HepG2 (cell line): ENCODE measurements around the gene S100A10. TPM values are rescaled to one million over a fixed set of nuclear protein-coding genes. Genes with fewer than 3 reads are reported as not detected.
A peak's percentile ranks its signal among the peaks of the same experiment; 100 is the strongest.

Experiments
- ATAC-seq: fragments of 200-7000 bp; cut with Tn5 transposase; 3 replicates; pipeline ENCODE4 v1.9.1; 2020; ENCODE audit warnings: mild to moderate bottlenecking, moderate library complexity
- BruUV-seq: library from RNA; stranded (reverse); fragments of 400-500 nt; replicated peaks from 2 replicates; lab custom pipeline; 2021; lab: Mats Ljungman, UMichigan
- CTCF ChIA-PET: fragments of 300-600 bp; formaldehyde crosslinking; extraction: SDS; loops from one replicate; lab custom pipeline; 2021; ENCODE audit warnings: low total read pairs, inconsistent platforms, low intra/inter-chr PET ratio; lab: Yijun Ruan, JAX
- POLR2A ChIA-PET: fragments of 350-600 bp; sonication (Branson Sonifier 250); formaldehyde crosslinking; loops from one replicate; lab custom pipeline; 2020; ENCODE audit warnings: antibody characterized with exemption, inconsistent platforms; lab: Yijun Ruan, JAX
- DNase-seq: peaks from one replicate; pipeline ENCODE4 v3.0.0-alpha.2; 2015; ENCODE audit warnings: low spot score
- FAIRE-seq: peaks from 3 replicates; lab custom pipeline; 2011; peaks lifted over from hg19 to GRCh38; lab: Jason Lieb, UNC
- H2AFZ ChIP-seq: one replicate; pipeline ENCODE4 v1.6.1; 2011; ENCODE audit warnings: low read length, inconsistent platforms
- H3K27ac ChIP-seq: fragments of 300-600 bp; 3 replicates; pipeline ENCODE4 v1.8.0; 2011; ENCODE audit warnings: mixed run types, mild to moderate bottlenecking, mixed read lengths, low read length, inconsistent platforms; ENCODE audit not compliant: insufficient read depth; ENCODE audit errors: extremely low read length
- H3K27me3 ChIP-seq, 2 experiments: fragments of 200-600 bp in 1 of 2; 2 replicates in 1 of 2; 3 replicates in 1 of 2; pipeline versions ENCODE4 v1.6.0 to v1.8.0; 2011; ENCODE audit warnings: low read length in 2 of 2, mild to moderate bottlenecking in 2 of 2, moderate library complexity in 2 of 2, inconsistent platforms in 1 of 2; ENCODE audit not compliant: insufficient read depth in 2 of 2, control insufficient read depth in 1 of 2
- H3K36me3 ChIP-seq, 2 experiments: fragments of 200-600 bp in 1 of 2; replicated peaks in 1 of 2; 2 replicates in 1 of 2; 3 replicates in 1 of 2; pipeline versions ENCODE4 v1.5.1 to v1.8.0; 2011; ENCODE audit warnings: low read length in 2 of 2, inconsistent platforms in 1 of 2; ENCODE audit not compliant: insufficient read depth in 2 of 2, control insufficient read depth in 1 of 2
- H3K4me1 ChIP-seq: 2 replicates; pipeline ENCODE4 v1.5.1; 2012; ENCODE audit warnings: low read length, inconsistent platforms; ENCODE audit not compliant: insufficient read depth
- H3K4me2 ChIP-seq: 2 replicates; pipeline ENCODE4 v1.6.0; 2011; ENCODE audit warnings: low read depth, low read length, inconsistent platforms
- H3K4me3 ChIP-seq, 3 experiments: fragments of 200-600 bp in 1 of 3; sonication (generic), shearing (Covaris generic) in 1 of 3; replicated peaks in 1 of 3; 2 replicates each; pipeline ENCODE4 v1.5.1; 2011 to 2016; ENCODE audit warnings: low read length in 3 of 3, inconsistent platforms in 2 of 3, low read depth in 2 of 3, mild to moderate bottlenecking in 2 of 3, control low read depth in 1 of 3, mixed read lengths in 1 of 3; ENCODE audit not compliant: insufficient read depth in 1 of 3
- H3K79me2 ChIP-seq: one replicate; pipeline ENCODE4 v1.6.1; 2011; ENCODE audit warnings: low read length, inconsistent platforms; ENCODE audit not compliant: insufficient read depth
- H3K9ac ChIP-seq: 2 replicates; pipeline ENCODE4 v1.6.0; 2011; ENCODE audit warnings: mild to moderate bottlenecking, low read depth, low read length, inconsistent platforms; ENCODE audit not compliant: insufficient read depth
- H3K9me3 ChIP-seq: 2 replicates; pipeline ENCODE4 v1.5.1; 2012; ENCODE audit warnings: mild to moderate bottlenecking, low read length
- H4K20me1 ChIP-seq: 2 replicates; pipeline ENCODE4 v1.6.0; 2011; ENCODE audit warnings: inconsistent platforms, mild to moderate bottlenecking, low read length, moderate library complexity; ENCODE audit not compliant: insufficient read depth
- ARNT2 ChIP-seq: sonication (generic); formaldehyde crosslinking; IDR thresholded peaks from 2 replicates; pipeline ENCODE4 v1.8.0; 2022; ENCODE audit warnings: mild to moderate bottlenecking, low read depth, missing genetic modification reagents, moderate library complexity
- CHD4 ChIP-seq: fragments of 200-600 bp; sonication (generic); IDR thresholded peaks from 2 replicates; pipeline ENCODE4 v1.7.0; 2017; ENCODE audit warnings: mild to moderate bottlenecking, low read length, borderline replicate concordance
- HHEX ChIP-seq: IDR thresholded peaks from 2 replicates; pipeline ENCODE4 v1.6.1; 2016; ENCODE audit warnings: control low read depth
- NFIC ChIP-seq: IDR thresholded peaks from 2 replicates; pipeline ENCODE4 v1.6.1; 2012; ENCODE audit warnings: mild to moderate bottlenecking, low read length, inconsistent platforms
- NR2F6 ChIP-seq, 2 experiments: IDR thresholded peaks; 2 replicates each; pipeline ENCODE4 v1.6.1; 2016; ENCODE audit warnings: antibody characterized with exemption in 1 of 2, mild to moderate bottlenecking in 1 of 2
- REXO4 ChIP-seq: sonication (generic); formaldehyde crosslinking; IDR thresholded peaks from 2 replicates; pipeline ENCODE4 v1.8.0; 2022; ENCODE audit warnings: missing genetic modification reagents, mild to moderate bottlenecking, borderline replicate concordance
- SMAD1 ChIP-seq: sonication (generic); formaldehyde crosslinking; IDR thresholded peaks from 2 replicates; pipeline ENCODE4 v1.4.0; 2020; ENCODE audit warnings: missing genetic modification reagents, low read depth, mild to moderate bottlenecking, borderline replicate concordance
- ZNF263 ChIP-seq: sonication (generic); formaldehyde crosslinking; IDR thresholded peaks from 2 replicates; pipeline ENCODE4 v1.4.0; 2020; ENCODE audit warnings: missing genetic modification reagents
- ZNF543 ChIP-seq: sonication (generic); formaldehyde crosslinking; IDR thresholded peaks from 2 replicates; pipeline ENCODE4 v1.4.0; 2020; ENCODE audit warnings: mild to moderate bottlenecking, missing genetic modification reagents
- ZNF746 ChIP-seq: sonication (generic); formaldehyde crosslinking; IDR thresholded peaks from 2 replicates; pipeline ENCODE4 v1.8.0; 2022; ENCODE audit warnings: mild to moderate bottlenecking, missing genetic modification reagents
- WGBS: methylation state at CpG from one replicate; pipeline ENCODE4 v1.1.6; 2017; ENCODE audit warnings: low lambda C conversion rate; 5-methylcytosine and 5-hydroxymethylcytosine counted together
- in situ Hi-C: cut with HindIII; loops from 2 replicates; pipeline ENCODE4 v1.10.0; 2017; ENCODE audit warnings: low pct_unique_long_range_greater_than_20kb; ENCODE audit not compliant: extremely low pct_ligation_motif_present
- intact Hi-C: fragments of 100-400 bp; cut with micrococcal nuclease; formaldehyde crosslinking; loops from one replicate; pipeline ENCODE4 v1.10.0; 2022; ENCODE audit not compliant: unreplicated experiment
- polyA plus RNA-seq, 8 experiments: library from polyadenylated mRNA; depleted of rRNA in 3 of 8; stranded (reverse) in 7 of 8; unstranded in 1 of 8; fragments of >200 nt; fragmentation: Illumina TruSeq in 4 of 8; extraction: Trizol in 4 of 8; gene quantifications; 2 replicates each; pipeline versions ENCODE4 v1.2.1 to v1.2.3, GENCODE V29; 2011 to 2016; ENCODE audit warnings: low read depth in 4 of 8, missing spikeins in 1 of 8, mixed read lengths in 1 of 8; ENCODE audit not compliant: insufficient read depth in 1 of 8
- total RNA-seq, 5 experiments: library from RNA; depleted of rRNA; stranded (reverse); fragments of >200 nt; fragmentation: Illumina TruSeq; extraction: Trizol; gene quantifications; 2 replicates each; pipeline ENCODE4 v1.2.3, GENCODE V29; 2016; ENCODE audit warnings: low read depth in 1 of 5
- TF ChIP-seq, protein P1 (sequence below): sonication (generic); formaldehyde crosslinking; IDR thresholded peaks from 2 replicates; pipeline ENCODE4 v1.4.0; 2020; ENCODE audit warnings: missing genetic modification reagents
- TF ChIP-seq, protein P2 (sequence below): IDR thresholded peaks from 2 replicates; pipeline ENCODE4 v1.6.1; 2016; ENCODE audit warnings: control low read depth

The S100A10 gene
- total and polyA plus RNA-seq, 2 of the 13 experiments (the other 11 are each of a cell fraction or from before 2014, with no cell fraction given) = 16.8 to 28.7 TPM

DNA sequence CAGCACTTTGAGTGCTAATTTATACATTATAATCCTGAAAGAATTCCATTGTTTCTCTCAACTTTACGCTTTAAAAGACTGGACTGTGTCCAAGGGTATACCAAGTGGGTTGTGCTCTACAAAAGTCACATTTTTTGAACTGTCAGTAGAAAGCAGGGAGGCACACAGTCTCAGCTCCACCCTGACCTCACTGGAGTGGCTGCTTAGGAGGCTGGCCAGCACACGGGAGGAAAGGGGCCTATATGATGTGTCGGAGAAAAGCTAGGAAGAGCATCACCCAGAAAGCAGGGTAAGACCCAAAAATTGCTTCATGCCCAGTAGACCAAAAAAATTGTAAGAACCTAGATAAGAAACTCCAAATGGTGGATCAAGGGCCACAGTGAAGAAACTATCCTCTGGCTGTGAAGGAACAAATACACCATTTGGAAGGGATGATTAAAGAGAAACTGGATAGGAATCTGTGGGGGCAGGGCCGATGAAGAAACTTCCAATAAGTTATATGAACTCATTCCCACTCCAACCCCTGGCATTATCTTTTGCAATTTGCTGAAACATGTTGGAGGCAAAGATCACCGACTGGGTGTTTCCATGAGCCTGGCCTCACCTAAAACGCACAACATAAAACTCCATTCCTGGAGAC lies 1.9 kb downstream of the S100A10 start:
- Histone ChIP-seq H3K9ac (0 out of 2 replicates have a peak overlapping the region, but pooled peaks have one; percentile 71), H4K20me1 (peaks cover 24% of the 10 kb centered on the region), H3K4me1 (peaks cover 69% of the 10 kb centered on the region), H3K4me3 (peak overlapping the region; percentile 69 to 89 (median 81)), H3K79me2 (peaks cover 53% of the 10 kb centered on the region), H3K27me3 (no peaks in the 10 kb centered on the region; a peak in 1 of 5 replicates), H3K36me3 (peaks cover 3% of the 10 kb centered on the region in 2 experiments; a peak in 1 of 5 replicates), H3K27ac (peak overlapping the region; percentile 50), H3K9me3 (no peaks in the 10 kb centered on the region), H2AFZ (no peak overlapping the region), H3K4me2 (peak overlapping the region; percentile 94)
- ATAC-seq (no peak), DNase-seq (no peak), FAIRE-seq (no peak)
- intact Hi-C loops (loop anchor here (2.0 kb wide), 1 partner anchor 15 kb away; no protein-coding TSS in a partner anchor), in situ Hi-C loops (no loop called here)
- POLR2A ChIA-PET = interaction anchor here (1.0 to 2.7 kb wide), 2 partner anchors 15 to 45 kb away, joined by 4 to 19 read pairs; partner anchors contain the start of gene S100A11
- 22% methylated on average over 6 of the region's 6 CpGs for WGBS
- CTCF ChIA-PET = no interaction called here
- TF ChIP-seq ARNT2 (CRISPR knock-in tag) = 0 out of 2 replicates have a peak, but pooled peaks have one; percentile 14
- no peak for TF ChIP-seq SMAD1 (CRISPR knock-in tag)
- BruUV-seq = no TSS peak

DNA sequence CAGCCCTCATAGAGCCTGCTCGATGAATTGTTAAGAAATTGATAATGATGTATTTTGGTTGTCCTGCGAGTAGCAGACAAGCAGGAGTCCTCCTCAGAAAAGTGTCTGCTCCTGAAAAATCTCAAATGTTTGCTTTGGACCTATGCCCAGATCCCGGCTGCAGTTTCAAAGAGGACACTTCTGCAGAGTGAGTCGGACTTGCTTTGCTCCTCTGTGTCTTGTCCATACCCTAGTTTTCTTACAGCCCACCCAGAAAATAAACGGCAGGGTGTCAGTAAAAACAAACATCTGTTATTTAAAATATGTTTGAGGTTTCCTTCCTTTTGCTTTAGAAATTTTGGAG lies 2.8 kb downstream of the S100A10 start:
- Histone ChIP-seq H4K20me1 (peaks cover 24% of the 10 kb centered on the region), H3K4me2 (peak overlapping the region; percentile 94), H2AFZ (no peak overlapping the region), H3K4me3 (0 out of 6 replicates have a peak overlapping the region, but pooled peaks of 1 of the 3 experiments have one; percentile 14), H3K79me2 (peaks cover 53% of the 10 kb centered on the region), H3K9me3 (no peaks in the 10 kb centered on the region), H3K9ac (no peak overlapping the region), H3K4me1 (peaks cover 66% of the 10 kb centered on the region), H3K27ac (no peak overlapping the region), H3K36me3 (peaks cover 5 to 12% of the 10 kb centered on the region in 2 experiments), H3K27me3 (no peaks in the 10 kb centered on the region; a peak in 1 of 5 replicates)
- no TSS peak for BruUV-seq
- in situ Hi-C loops = no loop called here
- WGBS = 2% methylated on average over 5 of the region's 5 CpGs
- peak; percentile 73 for DNase-seq
- intact Hi-C loops = loop anchor here (2.0 kb wide), 1 partner anchor 14 kb away; no protein-coding TSS in a partner anchor
- ATAC-seq = no peak
- ChIA-PET CTCF (no interaction called here), POLR2A (interaction anchor here (1.0 kb wide), 1 partner anchor 10 kb away, joined by 3 read pairs; no protein-coding TSS in a partner anchor)
- FAIRE-seq = peak; percentile 80
- TF ChIP-seq, protein P1, sequence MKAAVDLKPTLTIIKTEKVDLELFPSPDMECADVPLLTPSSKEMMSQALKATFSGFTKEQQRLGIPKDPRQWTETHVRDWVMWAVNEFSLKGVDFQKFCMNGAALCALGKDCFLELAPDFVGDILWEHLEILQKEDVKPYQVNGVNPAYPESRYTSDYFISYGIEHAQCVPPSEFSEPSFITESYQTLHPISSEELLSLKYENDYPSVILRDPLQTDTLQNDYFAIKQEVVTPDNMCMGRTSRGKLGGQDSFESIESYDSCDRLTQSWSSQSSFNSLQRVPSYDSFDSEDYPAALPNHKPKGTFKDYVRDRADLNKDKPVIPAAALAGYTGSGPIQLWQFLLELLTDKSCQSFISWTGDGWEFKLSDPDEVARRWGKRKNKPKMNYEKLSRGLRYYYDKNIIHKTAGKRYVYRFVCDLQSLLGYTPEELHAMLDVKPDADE (CRISPR knock-in tag) = no peak
- TF ChIP-seq NFIC (peak; percentile 52; the same call in 1 of the 2 replicates), ZNF263 (CRISPR knock-in tag) (peak; percentile 79), HHEX (CRISPR knock-in tag) (no peak), ZNF746 (CRISPR knock-in tag) (no peak), ZNF543 (CRISPR knock-in tag) (no peak), NR2F6 (IDR thresholded peaks at IDR 0.05) (no peak), NR2F6 (CRISPR knock-in tag; IDR thresholded peaks at IDR 0.05) (no peak), REXO4 (CRISPR knock-in tag) (no peak), CHD4 (no peak)
- TF ChIP-seq, protein P2, sequence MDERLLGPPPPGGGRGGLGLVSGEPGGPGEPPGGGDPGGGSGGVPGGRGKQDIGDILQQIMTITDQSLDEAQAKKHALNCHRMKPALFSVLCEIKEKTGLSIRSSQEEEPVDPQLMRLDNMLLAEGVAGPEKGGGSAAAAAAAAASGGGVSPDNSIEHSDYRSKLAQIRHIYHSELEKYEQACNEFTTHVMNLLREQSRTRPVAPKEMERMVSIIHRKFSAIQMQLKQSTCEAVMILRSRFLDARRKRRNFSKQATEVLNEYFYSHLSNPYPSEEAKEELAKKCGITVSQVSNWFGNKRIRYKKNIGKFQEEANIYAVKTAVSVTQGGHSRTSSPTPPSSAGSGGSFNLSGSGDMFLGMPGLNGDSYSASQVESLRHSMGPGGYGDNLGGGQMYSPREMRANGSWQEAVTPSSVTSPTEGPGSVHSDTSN = no peak
